Stimulated activated CD8-positive, alpha-beta memory T cell treated with anti-CD3 and anti-CD28 coated beads, Interleukin-7, amount 100 ng/mL, for 24 hours (primary cell): ENCODE data around the gene NPEPL1.

Source experiments
- DNase-seq: peaks from one replicate; pipeline ENCODE4 v3.0.0-alpha.2; 2020; ENCODE audit warnings: low read depth

NPEPL1 gene

GRCh38 chr20:58682656-58683531, 9.7 kb upstream of the NPEPL1 start:
- no peak for DNase-seq

DNA sequence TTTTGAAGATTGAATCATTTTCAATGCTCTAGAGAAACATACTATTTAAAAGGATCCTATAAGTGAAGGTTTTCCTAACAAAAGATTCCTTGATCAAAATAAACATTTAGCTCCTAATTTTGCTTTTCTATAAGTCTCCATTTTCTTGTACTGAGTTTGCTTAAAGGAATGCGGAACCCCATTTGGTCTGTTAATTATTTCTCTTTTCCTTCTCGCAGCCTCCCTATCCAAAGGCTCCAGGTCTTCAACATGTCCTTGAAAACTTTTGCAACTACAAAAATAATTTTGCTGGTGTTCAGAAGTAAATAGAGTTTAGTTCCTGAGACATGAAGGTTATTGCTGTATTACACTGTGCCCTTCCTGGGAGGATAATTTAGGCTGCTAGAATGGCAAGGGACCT, 8.3 kb upstream of the NPEPL1 start:
- DNase-seq: no peak

DNA sequence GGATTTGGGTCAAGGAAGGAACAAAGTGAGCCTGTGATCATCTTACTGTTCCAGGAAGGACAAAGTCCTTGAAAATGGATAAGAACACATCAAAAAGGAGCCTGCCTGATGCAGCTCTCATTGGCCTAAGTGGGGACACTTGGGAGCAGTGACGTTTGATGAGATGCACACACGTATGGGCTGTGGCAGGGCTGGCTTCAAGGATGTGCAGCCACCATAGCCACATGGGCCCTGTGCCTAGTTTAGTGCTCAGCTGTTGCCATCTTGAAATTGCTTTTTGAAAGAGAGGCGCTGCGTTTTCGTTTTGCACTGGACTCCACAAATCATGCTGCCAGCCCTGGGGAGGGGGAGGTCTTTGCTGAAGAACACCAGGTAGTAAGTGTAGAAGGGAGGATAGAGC, 6.6 kb upstream of the NPEPL1 start:
- no peak for DNase-seq

DNA sequence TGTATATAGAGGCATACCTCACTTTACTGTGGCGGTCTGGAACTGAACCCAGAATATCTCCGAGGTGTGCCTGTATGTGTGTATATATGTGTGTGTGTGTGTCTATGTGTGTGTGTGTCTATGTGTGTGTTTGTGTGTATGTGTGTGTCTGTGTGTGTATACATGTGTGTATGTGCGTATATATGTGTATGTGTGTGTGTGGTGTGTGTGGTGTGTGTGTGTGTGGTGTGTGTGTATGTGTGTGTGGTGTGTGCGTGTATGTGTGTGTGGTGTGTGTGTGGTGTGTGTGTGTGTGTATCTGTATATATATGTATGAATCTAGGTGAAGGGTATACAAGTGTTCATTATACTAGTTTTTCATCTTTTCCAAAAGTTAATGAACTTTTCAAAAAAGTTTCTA, 4.2 kb upstream of the NPEPL1 start:
- DNase-seq: no peak

DNA sequence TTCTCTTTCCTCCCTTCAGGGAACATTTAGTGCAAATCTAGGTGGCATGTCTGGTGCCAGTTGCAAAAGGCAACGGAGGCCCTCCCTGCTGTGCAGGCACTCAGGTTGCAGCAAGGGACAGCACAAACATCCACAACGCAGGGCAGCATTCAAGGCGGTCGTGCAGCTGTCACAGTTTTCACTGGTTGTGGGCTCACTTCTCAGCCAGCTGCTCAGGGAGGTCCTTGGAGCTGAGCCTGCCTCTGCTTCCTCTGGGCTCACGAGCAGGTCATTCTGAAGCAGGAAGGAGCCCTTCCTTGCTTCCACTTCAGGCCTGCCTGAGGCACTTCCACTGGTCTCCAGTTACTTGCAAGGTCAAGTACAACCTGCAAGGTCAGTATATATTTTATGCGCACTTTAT, 3.8 kb upstream of the NPEPL1 start:
- DNase-seq: no peak

DNA sequence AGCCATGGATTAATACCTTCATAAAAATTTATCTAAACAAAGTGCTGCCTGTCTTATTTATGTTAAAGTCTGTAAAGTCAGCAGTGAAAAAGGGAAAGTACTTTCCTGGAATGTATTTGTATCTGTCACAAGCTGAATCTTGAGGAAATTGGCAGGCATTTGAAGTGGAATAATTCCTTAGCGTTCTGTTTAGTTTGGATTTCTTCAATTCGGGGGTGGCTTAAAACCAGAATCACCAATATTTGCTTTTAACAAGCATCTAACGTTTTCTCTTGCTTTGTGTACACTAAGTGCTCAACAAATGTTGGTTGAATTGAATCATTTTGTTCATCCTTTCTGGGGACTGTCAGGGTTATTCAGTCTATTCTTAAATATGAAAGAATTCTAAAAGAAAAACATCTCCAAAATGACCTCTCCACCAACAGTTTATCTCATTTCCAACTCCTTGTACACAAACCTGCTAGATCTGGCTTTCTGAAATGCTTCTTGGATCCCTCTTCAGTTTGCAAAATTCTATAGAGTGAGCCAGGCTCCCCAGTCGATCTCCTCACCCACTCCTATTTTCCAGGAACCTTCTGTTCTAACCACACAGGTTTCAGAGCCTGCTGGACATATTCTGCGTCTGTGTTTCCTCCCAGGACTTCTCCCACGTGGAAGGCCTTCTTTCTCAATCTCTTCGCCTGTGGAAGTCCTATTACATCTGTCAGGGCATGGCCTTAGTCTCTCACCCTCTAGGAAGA, 2.0 kb upstream of the NPEPL1 start:
- no peak for DNase-seq

DNA sequence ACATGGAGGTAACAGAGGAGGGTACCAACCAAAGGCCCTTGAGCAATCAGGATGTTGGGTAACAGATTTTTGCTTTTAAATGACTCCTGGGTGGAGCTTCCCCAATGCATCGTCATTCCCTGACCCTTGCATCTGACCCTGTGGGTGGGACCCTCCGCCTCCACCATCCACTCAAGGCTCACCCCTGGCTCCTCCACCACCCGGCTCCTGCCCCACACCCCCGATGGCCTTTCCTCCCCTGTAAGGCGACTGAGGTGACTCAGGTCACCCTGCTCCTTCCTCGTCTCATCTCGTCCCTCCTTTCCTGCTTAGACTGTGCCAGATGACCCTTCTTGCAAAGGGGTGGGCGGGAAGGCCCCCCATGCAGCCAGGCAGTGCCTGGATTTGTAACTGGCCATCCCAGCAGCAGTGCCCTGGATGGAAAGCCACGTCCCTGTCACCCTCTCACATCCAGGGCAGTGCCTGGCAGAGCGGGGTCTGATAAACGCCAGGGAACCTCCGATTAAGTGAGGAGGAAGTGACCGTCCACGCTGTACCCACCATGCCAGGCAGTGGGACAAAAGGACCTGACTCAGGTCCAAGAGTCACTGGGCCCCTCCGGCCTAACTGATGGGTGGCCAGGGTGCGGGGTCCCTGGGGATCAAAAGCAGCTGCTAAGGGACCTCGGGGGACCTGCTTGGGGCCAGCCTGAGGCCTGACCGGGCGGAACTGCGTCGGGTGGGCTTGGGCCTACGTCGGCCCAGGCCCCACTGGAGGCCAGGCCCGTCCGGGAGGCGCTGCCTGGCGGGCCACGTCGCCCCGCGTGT, 624 bp upstream of the NPEPL1 start:
- DNase-seq: no peak

DNA sequence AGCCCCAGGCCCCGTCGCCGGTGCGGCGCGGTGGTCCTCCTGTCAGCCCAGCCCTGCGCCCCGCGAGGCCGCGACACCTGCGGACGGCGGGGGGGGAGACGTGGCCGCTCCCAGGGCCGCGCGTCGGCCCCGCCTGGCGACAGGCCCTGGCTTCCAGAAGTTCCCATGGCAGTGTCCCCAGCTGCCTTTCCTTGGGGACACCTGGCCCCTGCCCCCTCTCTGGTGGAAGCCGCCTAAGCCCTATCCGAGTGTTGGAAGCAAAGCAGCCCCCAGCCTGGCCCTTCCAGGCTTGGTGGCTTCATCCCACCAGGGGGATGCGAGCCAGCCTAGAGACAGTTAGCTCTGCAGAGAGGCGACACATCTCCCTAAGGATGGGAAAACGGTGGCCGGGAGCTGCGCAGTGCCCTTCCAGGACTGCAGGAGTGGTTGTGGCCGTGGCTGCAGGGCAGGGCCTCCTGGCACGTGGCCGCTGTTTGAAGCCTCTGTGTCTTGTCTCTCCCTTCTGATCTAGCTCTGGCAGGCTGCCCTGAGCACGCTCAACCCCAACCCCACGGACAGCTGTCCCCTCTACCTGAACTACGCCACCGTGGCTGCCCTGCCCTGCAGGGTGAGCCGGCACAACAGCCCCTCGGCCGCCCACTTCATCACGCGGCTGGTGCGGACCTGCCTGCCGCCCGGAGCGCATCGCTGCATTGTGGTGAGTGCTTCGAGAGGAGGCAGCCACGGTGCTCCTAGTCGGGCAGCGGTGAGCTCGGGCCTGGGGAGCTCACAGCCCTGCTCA, 816 bp downstream of the NPEPL1 start:
- no peak for DNase-seq

DNA sequence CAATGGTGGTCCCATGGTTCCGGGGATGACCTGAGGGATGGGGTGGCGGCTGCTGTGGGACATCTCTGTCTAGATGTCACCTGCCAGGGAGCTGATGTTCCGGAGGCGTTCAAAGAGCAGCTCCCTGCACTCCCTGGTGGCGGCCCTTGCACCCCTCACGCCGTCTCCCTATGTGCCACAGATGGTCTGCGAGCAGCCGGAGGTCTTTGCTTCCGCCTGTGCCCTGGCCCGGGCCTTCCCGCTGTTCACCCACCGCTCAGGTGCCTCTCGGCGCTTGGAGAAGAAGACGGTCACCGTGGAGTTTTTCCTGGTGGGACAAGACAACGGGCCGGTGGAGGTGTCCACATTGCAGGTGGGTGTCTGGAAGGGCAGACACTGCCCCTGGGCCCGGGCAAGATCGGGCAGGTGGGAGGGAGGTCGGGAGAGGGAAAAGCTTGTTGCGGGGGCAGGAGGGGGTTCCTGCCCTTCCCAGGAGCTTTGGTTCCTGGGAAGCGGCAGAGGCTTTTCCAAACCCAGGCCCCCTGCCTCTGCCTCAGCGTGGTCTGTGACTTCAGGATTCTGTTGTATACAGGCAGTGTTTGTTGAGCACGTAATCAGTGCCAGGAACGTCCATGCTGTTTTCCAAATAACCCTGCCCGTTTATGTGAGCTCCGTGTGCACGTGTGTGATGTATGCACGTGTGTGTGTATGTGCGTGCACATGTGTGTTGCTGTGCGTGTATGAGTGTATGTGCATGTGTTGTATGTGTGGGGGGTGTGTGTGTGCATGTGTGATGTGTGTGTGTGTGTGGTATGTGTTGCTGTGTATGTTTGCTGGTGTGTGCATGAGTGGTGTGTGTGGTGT, 1.9 kb downstream of the NPEPL1 start:
- no peak for DNase-seq

DNA sequence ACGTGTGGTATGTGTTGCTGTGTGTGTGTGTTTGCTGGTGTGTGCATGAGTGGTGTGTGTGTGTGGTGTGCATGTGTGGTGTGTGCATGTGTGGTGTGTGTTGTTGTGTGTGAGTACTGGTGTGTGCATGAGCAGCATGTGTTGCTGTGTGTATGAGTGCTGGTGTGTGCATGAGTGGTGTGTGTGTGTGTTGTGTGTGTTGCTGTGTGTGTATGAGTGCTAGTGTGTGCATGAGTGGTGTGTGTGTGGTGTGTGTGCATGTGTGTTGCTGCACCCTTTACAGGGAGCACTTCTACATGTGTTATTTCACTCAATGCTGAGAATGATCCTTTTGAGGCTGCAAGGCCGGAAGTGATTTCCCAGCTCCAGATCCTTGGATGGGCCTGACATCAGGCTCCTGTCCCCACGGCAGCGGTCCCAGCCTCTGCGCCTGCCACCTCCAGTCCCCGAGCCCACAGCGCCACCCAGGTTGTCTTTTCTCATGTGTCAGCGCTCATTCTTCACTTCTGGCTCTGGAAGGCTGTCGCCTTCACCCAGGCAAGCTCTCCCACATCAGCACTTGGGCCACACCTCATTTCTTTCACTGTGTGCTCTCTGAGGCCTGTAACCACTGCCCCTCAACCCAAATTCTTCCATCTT, 2.6 kb downstream of the NPEPL1 start:
- no peak for DNase-seq

- no peak for DNase-seq
Measured at GRCh38 chr20:58695895-58696375, 3.3 kb downstream of the NPEPL1 start.

GRCh38 chr20:58696411-58696961, 3.9 kb downstream of the NPEPL1 start:
- no peak for DNase-seq

- no peak for DNase-seq
Measured at GRCh38 chr20:58697201-58697866, 4.7 kb downstream of the NPEPL1 start.

GRCh38 chr20:58697867-58698703, 5.5 kb downstream of the NPEPL1 start:
- no peak for DNase-seq

- no peak for DNase-seq
Measured at GRCh38 chr20:58698741-58699622, 6.4 kb downstream of the NPEPL1 start.

DNA sequence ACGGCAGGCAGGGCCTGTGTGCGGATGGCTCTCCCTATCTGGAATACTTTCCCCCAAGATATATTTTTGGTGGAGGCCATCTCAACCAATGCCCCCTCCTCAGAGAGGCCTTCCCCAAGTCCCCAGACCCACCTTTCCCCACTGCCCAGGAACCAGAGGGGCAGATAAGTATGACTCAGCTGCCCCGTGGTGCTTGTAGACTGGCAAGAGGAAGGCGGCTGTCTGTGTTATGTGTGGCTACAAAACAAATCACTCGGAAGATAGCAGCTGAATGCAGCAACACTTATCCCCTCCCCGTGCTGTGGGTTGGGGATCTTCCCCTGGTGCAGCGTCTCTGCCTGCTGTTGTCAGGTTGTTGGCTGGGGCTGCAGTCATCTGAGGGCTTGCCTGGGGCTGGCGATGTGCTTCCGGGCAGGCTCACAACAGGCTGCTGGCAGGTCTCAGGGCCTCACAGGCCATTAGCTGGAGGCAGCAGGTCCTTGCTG, 7.1 kb downstream of the NPEPL1 start:
- no peak for DNase-seq

- DNase-seq: no peak
Measured at GRCh38 chr20:58700121-58700821, 7.7 kb downstream of the NPEPL1 start.
